Astrocyte of the spinal cord (primary cell): ENCODE results near the gene OR6J1.

Source experiments
- DNase-seq: peaks from one replicate; pipeline ENCODE4 v3.0.0; 2011; ENCODE audit warnings: low read depth, low spot score
- H3K4me3 ChIP-seq: 2 replicates; pipeline ENCODE4 v1.5.1; 2011; ENCODE audit warnings: low read depth, mild to moderate bottlenecking, low read length, moderate library complexity
- in situ Hi-C: cut with HindIII; loops from 2 replicates; pipeline ENCODE4 v1.10.0; 2017; ENCODE audit warnings: low sequenced_read_pairs
- TF ChIP-seq, protein P1 (sequence below): IDR thresholded peaks from 2 replicates; pipeline ENCODE4 v1.5.1; 2012; ENCODE audit warnings: low read depth, mild to moderate bottlenecking, low read length, inconsistent platforms

The OR6J1 gene

GRCh38 chr14:22664261-22664660 is 20.1 kb upstream of the OR6J1 start:
- DNase-seq = no peak
- TF ChIP-seq, protein P1, sequence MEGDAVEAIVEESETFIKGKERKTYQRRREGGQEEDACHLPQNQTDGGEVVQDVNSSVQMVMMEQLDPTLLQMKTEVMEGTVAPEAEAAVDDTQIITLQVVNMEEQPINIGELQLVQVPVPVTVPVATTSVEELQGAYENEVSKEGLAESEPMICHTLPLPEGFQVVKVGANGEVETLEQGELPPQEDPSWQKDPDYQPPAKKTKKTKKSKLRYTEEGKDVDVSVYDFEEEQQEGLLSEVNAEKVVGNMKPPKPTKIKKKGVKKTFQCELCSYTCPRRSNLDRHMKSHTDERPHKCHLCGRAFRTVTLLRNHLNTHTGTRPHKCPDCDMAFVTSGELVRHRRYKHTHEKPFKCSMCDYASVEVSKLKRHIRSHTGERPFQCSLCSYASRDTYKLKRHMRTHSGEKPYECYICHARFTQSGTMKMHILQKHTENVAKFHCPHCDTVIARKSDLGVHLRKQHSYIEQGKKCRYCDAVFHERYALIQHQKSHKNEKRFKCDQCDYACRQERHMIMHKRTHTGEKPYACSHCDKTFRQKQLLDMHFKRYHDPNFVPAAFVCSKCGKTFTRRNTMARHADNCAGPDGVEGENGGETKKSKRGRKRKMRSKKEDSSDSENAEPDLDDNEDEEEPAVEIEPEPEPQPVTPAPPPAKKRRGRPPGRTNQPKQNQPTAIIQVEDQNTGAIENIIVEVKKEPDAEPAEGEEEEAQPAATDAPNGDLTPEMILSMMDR = no peak
- in situ Hi-C loops = no loop called here
- no peak overlapping the region for H3K4me3 ChIP-seq

DNA sequence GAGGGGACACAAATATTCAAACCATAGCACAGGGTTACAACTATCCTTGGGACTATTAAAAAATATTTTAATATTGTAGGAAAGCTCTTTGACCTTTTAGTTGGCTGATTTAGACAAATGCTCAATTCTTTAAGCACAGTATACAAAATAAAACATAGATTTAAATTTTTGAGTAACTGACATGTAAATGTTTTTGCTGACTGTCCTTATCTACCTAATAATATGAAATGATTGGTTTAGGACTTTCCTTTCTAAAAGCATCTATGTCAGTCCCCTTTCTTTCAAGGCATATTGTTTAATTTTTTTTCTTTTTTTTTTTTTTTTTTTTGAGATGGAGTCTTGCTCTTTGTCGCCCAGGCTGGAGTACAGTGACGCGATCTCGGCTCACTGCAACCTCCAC is 16.5 kb upstream of the OR6J1 start:
- DNase-seq = no peak
- TF ChIP-seq, protein P1 = no peak
- in situ Hi-C loops = no loop called here
- H3K4me3 ChIP-seq = no peak overlapping the region

DNA sequence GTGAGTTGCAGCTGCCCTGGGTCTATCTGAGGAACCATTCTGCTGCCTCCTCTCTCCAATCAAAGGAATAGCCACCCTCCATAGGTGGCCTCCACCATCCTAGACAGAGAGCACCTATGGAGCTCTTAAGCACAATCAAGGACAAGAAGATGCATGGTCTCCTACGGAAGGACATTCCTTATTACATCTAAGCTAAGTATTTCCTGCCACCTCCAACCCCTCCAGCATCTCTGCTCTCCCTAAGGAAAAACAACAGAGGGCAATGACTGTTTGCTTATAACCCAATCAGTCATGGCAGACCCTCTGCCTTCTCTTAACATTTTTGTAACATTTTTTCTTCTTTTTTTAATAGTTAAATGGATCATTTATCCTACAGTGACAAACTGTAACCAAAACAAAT is 14.8 kb upstream of the OR6J1 start:
- no peak for DNase-seq
- in situ Hi-C loops = no loop called here
- H3K4me3 ChIP-seq = no peak overlapping the region
- TF ChIP-seq, protein P1 = no peak

- TF ChIP-seq, protein P1 = peak; percentile 57
- no peak overlapping the region for H3K4me3 ChIP-seq
- in situ Hi-C loops = no loop called here
- peak; percentile 70 for DNase-seq
These were observed 13.7 kb upstream of the OR6J1 start for GRCh38 chr14:22657861-22658260.

DNA sequence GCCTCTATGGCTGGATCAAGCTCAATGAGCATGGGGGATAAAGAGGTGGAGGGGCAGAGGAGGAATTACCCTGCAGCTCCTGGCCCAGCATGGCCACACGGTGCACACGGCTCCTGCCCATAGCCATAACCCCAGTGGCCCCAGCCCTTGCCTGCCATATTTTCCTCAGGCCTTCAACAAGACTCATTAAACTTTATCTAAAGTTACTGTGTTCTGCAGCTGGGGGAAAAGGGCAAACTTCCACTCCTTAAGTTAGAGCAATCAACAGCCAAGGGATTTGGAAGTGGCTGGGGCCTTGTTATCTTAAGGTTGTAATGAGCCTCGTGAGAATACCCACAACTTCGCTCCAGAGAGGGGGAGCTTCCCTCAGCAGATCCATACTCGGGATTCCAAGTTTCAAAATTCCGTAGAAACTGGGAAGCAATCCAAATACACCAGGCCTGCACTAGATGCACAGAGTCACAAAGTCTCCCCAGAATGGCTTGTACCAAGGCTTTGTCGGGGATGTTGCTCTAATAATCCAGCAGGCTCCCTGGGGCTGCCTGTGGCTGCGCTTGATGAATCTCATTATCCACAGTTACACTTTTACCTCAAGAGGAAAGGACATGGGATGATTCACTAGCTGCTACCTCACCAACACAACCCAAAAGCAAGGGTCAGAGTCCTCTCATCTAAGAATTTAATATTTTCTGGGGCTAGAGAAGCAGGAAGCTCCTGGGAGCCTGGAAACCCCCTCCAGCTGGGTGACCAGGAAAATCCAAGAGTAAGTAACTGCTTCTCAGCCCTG is 13.0 kb upstream of the OR6J1 start:
- H3K4me3 ChIP-seq = no peak overlapping the region
- in situ Hi-C loops = no loop called here
- TF ChIP-seq, protein P1 = no peak
- peak; percentile 85 for DNase-seq

DNA sequence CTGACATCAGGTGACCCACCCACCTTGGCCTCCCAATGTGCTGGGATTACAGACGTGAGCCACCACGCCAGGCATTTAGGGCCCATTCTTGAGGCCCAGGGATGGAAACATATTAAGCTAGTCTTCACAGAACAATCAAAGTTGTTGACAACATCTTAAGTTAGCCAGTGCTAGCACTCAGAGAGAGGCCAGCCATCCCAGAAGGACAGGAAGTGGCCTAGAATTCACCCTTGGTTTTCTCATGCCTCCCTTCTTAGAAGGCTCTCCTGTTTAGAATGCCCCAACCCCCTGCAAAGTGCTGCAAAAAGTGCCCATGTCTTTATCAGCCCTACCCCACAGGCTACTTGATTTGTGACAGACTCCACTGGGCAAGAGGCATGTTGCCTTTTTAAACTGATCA is 12.1 kb upstream of the OR6J1 start:
- no peak for DNase-seq
- TF ChIP-seq, protein P1 = no peak
- in situ Hi-C loops = no loop called here
- H3K4me3 ChIP-seq = no peak overlapping the region
